Medulla oblongata (tissue), 1 donor: Measurements from ENCODE around the gene USP10.

Experiments used
- DNase-seq: peaks from one replicate; pipeline ENCODE4 v3.0.0-alpha.2; 2015; ENCODE audit errors: extremely low spot score

USP10 gene

DNA sequence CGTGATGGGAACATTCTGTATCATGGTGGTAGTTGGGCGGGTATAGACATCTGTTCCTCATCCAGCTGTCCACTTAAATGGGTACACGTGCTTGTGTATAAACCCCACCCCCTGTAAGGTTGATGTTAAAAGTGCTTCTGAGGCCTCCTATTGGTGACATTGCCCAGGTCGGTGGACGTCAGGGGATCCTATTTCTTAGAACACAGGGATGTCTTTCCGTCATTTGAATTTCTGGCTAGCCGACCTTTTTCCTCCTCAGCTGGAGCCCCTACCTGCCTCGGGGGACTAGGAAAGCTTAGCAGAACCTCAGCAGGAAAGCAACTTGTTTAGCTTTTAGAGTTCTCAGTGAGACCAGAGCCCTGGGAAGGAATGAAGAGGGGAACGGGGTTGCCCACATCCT lies 103.3 kb downstream of the USP10 start:
- no peak for DNase-seq

DNA sequence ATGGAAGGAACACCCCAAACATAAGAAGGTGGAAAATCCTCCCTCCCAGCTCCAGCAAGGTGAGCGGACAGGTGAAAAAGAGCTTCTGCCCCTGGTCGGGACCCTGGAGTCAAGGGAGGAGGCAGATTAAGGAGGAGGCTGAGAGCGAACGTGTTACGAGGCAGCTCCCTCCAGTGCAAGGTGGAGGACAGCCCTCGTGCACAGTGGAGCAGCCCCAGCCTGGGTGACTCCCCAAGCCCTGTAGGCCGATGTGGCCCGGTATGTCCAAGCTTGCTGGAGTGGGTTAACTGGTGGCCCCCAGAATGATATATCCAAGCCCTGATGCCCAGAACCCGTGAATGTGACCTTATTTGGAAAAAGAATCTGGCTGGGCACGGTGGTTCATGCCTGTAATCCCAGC lies 104.5 kb downstream of the USP10 start:
- no peak for DNase-seq

DNA sequence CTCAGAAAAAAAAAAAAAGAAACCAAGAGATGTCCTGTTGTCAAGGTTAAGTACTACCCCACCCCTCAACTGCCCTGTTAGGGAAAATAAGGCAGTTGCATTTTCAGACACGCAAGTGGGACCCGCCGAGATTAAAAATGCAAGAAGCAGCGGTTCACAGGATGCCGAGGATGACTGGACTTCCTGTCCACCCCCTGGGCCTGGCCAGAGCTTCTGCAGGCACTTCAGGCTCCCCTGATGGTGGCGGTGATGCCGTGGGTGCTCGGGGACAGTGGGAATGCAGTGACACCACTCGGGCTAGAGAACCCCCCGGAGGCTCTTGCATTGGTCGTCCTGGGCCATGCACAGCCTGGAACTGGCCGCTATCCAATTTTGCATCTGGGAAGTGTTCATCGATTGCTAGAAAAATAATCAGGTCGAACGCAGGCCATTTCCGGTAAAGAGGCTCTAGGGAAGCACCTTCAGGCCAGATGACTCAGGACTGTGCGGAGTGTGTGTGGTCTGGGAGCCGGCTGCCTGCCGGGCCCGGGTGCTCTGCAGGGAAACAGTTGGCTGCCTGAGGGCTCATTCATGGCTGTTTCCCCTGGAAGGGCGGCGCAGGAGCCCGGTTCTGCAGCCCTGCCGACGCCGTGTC lies 106.6 kb downstream of the USP10 start:
- DNase-seq = no peak

DNA sequence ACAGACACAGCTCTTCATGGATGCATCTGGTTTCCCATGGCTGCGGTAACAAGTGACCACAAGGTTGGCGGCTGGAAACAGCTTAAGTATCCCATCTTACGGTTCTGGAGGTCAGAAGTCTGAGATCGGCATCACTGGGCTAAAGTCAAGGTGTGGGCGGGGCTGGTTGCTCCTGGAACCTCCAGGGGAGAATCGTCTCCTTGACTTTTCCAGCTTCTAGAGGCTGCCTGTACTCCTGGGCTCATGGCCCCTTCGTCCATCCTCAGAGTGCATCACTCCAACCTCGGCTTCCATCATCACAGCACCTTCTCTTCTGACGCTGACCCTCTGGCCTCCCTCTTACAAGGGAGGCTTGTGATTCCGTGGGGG lies 107.1 kb downstream of the USP10 start:
- DNase-seq = no peak

DNA sequence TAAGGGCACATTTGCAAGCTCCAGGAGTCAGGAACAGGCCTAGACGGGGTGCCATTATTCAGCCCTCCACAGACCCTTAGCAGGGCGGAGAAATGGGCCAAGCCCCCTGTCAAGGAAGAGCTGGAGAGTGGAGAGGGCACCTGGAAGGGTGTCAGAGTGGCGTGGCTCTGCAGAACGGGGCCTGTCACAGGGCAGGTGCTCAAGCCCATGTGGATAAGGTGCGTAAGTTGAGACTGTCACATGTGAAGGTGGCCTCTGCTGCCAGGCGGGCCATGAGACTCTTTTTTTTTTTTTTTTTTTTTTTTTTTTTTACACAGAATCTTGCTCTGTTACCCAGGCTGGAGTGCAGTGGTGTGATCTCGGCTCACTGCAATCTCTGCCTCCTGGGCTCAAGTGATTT lies 108.0 kb downstream of the USP10 start:
- DNase-seq = no peak

DNA sequence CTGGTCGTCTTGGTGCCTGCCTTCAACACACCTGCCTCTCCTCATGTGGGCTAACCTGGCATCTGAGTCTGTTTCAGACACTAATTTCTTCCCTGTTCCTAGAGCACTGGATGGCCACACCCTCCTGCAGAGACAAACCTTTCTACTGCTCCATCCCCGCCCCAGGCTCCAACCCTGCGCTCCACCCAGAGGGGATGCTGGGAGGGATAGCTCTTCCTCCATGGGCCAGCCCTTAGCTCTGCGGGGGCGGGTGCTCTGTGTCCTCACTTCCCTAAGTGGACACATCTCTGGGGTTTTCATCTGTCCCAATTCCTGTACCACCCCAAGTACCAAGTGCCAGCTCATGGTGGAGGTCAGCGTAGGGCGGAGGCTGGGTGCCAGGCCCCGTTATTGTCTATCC lies 109.0 kb downstream of the USP10 start:
- DNase-seq = no peak

DNA sequence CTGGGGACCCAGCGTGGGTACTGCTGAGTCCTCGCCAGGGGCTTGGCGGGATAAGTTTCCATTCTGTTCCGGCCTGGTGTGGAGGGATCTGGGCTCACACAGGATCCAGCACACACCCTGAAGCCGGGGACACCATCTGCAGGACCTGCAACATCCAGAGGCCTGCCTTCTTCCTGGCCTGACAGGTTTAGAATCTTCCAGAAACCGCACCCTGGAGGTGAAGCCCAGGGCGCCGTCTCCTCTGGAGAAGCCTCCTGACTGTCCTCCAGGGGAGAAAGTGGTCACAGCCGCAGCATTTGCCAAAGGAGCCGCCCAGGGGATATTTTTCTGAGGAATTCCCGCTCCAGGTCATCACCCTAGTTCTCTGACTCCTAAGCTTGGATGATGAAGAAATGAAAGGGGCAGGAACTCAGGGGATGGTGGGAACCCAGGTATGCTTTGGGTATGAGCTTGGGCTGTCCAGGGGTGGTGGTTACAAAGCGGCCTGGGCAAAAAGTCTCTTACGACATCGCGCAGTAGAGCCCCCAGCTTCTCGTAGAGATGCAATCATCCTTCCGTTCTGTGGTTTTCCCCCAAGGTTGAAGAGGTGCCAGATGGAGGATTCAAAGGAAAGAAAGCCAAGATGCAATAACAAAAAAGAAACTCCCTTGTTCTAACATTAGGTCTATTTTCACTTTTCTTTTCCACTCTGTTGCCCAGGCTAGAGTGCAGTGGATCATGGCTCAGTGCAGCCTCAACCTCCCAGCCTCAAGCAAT lies 110.9 kb downstream of the USP10 start:
- peak; percentile 59 for DNase-seq

DNA sequence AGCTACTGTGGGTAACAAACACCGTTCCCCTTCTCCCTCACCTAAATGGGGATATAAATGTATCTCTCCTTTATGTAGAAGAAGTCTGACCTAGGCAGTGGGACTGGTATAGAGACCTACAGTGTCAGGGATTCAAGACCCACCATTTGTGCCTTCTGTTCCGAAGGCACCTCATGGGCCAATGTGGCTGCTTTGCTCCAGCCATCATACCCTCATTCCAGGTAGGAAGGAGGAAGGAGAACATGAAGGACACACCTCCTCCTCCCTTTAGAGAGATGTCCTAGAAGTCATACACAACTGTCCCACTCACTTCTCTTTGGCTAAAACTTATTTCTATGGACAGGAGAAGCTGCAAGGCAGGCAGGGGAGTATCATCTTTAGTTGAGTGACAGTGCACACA lies 111.7 kb downstream of the USP10 start:
- no peak for DNase-seq

DNA sequence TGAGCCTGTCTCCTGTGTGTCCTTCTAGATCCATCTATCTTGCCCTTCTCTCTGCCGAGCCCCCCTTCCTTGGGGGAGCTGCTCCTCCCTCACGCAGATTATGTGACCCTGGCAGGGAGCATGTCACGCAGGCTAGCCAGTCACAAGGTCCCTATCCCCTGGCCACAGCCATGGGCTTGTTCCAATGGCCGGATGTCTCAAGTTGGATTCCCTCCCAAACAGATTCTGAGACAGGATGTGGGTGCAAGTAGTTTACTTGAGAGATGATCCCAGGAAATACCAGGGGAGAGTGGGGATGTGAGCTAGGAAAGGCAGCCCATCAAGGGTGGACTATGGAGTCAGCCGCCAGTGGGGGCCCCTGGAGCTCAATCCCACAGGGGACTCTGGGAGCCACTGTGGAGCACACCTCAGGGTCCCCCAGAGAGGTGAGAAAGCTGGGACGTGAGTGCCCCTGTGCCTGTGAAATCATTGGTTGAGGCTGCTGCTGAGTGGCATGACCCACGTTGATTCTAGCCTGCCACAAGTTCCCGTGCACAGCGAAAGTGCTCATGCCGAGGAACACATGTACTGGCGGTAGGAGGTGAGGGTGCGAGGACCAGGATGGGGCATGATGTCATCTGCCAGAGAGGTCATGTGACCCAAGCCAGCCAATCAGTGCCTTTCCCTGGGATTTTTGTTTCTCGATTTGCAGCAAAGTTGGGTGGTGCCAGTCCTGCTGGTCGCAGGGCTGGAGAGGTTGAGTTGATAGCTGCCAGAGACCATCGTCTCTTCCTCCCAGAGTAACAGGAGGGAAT lies 113.5 kb downstream of the USP10 start:
- no peak for DNase-seq

DNA sequence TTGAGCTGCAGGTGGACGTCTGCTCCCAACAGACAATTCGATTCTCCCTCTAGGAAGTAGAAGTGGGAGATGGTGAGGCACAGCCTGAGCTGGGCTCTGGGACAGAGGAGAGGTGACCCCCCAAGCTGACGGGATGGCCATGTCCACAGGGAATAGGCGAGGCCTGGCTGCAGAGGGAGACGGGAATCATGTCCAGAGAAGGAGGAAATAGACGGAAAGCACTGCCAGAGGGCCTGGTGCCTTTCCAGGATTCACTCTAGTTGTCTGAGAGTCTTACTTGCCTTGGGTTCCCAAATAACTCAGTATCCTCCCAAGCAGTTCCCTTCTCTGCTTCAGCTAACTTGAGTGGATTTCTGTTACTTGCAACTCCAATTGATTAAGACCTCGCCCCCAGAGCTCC lies 115.7 kb downstream of the USP10 start:
- no peak for DNase-seq

DNA sequence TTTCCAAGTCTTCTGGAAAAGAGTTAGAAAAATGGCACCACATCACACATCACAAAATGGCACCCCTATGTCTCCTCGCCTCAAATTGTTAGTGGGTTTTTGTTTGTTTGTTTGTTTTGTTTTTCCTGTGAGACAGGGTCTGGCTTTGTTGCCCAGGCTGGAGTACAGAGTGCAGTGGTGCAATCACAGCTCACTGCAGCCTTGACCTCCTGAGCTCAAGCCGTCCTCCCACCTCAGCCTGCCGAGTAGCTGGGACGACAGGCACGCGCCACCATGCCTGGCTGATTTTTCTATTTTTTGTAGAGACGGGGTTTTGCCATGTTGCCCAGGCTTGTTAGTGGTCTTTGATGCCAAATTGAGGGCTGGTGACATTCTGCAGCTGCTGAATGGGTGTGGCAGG lies 116.2 kb downstream of the USP10 start:
- DNase-seq = no peak

DNA sequence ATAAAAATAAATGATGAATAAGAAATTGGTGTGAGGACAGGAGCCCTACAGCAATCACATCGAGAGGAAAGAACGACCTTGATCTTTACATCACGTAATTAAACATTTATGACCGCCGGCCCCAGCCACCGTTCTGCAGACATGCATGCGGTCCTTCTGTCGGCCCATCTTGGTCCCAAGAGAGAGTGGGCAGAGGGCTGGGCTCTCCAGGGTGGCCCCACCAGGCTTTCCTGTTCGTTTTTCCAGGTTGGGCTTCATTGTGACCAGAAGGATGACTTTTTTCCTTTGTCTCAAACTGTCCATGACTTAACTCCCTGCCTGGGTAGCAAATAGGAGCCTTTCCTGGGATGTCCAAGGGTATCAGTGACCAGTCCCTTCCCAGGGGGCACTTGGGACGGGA lies 116.7 kb downstream of the USP10 start:
- no peak for DNase-seq

DNA sequence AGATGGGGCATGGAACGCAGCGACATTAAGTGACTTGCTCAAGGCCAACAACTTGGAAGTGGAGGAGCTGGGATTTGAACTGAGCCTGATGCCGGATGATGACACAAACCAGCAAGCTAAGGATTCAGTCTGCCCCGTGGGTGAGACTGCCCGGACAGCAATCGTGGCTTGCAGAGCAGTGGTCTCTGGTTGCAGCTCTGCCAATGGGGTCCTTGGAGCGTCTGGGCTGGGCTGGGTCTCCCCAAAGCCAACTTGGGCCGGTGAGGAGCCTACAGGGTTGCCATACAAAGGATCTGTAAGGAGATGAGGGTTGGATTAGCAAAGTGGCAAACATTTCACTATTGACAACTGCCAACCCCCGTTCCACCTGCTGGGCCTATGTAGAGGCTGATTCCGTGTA lies 117.4 kb downstream of the USP10 start:
- no peak for DNase-seq

DNA sequence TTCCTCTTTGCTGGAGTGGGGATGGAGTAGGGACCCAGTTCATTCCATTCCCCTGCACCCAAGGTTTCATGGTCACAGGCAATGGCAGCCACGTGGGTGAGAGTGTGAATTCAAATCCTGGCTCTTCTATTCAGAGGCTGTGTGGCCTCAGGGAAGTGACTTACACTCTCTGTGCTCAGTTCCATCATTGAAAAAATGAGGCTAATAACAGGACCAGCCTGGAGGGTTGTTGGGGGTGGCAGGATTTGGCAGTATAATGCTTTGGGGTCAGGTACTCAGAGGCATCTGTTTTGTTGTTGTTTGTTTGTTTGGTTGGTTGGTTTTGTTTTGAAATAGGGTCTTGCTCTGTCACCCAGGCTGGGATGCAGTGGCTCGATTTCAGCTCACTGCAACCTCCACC lies 117.8 kb downstream of the USP10 start:
- DNase-seq = no peak

DNA sequence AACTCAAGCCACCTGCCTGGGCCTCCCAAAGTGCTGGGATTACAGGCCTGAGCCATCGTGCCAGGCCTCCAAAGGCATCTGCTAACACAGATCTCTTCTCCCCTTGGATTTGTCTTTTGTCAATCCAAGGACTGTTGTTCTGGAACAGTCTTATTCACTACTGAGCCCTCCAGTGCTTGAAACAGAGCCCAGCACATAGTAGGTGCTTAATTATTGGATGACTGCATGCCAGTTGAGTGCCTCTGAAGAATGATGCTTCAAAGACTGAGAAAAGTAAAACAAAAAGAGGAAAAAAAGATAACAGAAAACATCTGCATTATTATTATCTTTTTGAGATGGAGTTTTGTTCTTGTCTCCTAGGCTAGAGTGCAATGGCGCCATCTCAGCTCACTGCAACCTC lies 118.3 kb downstream of the USP10 start:
- DNase-seq = no peak

DNA sequence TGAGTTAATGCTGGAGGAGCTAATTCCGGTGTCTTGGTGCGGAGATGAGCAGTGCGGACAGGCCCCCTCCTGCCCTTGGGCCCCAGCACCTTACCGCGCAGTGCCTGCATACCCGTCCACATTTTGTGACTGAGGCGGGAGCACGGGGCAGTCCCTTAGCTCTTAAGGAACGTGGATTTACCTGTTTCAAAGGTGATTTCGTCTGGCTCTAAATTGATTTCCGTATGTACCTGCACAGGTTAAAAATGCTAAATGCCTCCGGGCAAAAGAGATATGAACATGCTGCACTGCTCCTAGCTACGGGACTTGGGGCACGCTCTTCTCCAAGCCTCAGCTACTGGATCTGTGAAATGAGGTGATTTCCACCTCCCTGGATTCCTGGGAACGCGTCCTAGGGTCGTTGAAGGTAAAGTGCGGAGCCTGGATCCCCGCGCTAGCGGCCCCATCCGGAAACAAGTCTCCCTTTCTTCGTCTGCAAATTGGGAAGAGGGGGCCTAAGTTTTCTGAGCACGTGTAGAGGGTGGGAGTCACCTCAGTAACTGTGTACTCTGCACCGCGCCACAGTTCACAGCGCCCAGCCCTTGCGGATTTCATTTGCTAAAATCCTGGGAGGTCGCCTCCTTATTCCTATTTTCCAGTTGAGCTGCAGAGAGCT lies 119.3 kb downstream of the USP10 start:
- no peak for DNase-seq

DNA sequence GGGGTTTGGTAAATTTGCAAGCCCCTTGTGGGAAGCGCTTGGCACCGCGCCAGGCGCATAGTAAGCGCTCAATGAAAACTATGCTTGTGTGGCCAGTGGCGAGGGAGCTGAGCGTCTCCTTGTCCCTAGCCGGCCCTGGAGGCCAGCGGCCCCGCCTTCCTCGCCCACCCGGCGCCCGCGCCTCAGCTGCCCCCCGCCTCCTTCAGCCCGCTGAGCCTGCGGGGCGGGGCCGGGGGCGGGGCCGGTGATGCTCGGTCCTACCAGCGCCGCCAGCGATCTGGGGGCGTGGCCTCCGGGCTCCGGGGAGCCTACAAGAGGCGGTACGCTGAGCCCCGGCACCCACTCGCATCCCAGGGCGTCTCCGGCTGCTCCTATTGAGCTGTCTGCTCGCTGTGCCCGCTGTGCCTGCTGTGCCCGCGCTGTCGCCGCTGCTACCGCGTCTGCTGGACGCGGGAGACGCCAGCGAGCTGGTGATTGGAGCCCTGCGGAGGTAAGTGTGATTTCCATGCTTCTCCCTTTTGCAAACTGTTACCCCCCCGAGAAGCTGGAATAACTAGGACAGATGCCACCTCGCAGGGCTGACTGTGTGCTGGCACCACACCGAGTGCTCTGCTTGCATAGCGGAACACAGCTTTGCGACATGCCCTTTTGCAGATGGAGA lies 120.0 kb downstream of the USP10 start, which contains the start of gene CRISPLD2:
CRISPLD2 (plus strand) TSS at position 342 of the 661 bp plus-strand sequence. CDS start 18,511 bp downstream, outside the sequence.
- DNase-seq = peak; percentile 85

DNA sequence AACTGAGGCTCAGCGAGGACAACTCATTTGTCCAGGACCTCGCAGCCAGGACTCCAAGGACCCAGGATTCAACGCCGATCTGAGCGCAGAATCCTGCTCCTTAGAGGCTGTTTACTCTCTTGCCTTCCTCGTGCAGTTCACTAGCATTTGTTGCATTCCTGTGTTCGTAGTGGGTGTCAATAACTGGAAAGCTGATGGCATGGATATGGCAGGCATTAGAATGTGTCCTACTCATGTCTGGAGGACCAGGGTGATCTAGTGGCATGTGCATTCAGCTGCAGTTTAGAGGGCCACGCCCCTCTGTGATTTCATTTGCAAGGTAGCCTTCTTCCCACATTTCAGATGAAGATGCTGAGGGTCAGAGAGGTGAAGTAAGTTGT lies 120.5 kb downstream of the USP10 start:
- DNase-seq = no peak

DNA sequence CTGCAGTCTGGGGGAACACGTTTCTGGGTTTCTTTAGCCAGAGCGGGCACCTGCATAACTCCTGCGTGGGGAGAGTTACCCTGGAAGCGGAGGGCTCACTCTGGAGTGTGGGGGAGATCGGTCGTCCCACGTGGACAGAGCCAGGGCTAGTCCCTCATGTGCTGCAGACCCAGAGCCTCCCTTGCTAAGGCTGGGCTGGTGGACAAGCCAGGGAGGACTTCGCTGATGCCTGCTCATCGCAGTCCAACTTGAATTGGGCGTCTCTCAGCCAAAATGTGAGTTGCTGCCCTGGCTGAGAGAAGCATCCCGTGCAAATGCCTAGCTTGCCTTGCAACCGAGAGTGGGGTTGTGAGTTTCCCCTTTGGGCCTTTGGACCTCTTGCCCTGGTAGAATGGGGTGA lies 121.0 kb downstream of the USP10 start:
- DNase-seq = no peak

DNA sequence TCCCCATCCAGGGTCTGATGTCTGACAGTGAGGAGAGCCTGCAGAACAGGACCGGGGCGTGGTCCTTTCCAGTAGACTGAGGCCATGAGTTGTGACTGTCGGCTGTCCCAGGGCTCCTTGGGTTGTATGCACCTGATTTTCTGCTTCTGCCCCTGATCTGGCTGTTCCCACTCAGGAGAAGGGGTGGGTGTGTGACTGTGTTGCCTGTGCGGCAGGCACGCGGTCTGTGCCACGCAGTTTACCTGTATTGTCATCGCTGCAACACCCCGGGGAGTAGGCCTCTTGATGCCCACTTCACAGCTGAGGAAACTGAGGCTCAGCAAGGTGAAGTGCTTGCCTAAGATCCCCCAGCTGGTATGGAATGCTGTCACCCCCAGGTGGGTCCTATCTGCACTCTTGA lies 121.4 kb downstream of the USP10 start:
- DNase-seq = no peak

DNA sequence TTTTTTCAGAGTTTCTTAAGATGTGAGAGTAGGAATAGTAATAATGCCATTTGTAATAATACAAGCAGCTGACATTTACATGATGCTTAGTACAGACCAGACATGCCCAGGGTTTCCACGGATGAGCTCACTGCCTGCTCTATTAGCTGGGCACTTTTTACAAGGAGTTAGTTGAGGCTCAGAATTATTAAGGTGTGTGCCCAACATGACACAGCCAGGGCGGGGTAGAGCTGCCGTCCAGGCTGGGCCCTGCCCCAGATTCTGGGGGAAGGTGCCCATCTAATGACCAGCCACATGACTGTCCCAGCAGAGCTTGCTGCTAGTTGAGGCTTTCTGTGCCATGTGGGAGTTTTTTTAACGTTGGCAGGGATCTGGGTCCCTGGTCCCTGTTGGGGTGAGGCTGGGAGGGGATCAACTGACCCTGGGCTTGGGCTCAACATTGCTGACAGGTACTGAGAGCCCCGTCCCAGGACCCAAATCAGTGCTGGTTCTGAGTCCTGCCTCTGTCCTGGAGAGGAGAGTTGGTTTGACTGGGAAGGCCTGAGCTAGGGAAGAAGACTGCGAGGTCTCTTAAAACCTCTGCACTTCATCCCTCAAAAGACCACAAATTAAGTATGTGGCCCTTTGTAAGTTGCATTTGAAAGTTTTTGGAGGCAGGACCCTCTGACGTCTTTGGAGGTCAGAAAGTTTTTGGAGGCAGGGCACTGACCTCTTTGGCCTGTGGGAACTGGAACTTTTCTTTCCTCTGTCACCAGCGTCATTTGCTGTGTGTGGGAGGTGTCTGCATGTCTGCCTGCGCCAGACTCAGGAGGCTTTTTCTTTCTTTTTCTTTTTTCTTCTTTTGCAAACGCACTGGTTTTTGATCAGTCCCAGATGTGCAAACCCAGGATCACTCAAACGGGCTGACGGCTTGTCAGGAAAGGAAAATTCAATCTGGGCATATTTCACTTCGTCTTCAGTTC lies 122.2 kb downstream of the USP10 start:
- no peak for DNase-seq
